GM18951 (cell line): Measurements from ENCODE around the gene OR1F1.

ENCODE experiments used
- POLR2A ChIP-seq: IDR thresholded peaks from 4 replicates; pipeline ENCODE4 v1.6.1; 2011; ENCODE audit warnings: mild to moderate bottlenecking; ENCODE audit not compliant: insufficient read length, insufficient read depth; ENCODE audit errors: extremely low read depth
- in situ Hi-C: fragments of 300-500 bp; cut with MboI; formaldehyde crosslinking; loops from one replicate; pipeline ENCODE4 v1.12.0; 2022; ENCODE audit warnings: low sequenced_read_pairs, mixed read lengths, inconsistent platforms; ENCODE audit not compliant: unreplicated experiment

The OR1F1 gene

DNA sequence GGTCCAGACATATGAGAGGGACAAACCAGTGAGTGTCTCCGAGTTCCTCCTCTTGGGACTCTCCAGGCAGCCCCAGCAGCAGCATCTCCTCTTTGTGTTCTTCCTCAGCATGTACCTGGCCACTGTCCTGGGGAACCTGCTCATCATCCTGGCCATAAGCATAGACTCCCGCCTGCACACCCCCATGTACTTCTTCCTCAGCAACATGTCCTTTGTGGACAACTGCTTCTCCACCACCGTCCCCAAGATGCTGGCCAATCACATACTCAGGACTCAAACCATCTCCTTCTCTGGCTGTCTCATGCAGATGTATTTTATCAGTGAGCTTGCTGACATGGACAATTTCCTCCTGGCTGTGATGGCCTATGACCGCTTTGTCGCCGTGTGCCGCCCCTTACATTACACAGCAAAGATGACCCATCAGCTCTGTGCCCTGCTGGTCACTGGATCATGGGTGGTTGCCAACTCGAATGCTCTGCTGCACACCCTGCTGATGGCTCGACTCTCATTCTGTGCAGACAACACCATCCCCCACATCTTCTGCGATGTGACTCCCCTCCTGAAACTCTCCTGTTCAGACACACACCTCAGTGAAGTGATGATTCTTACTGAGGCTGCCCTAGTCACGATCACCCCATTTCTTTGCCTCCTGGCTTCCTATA lies 27.7 kb downstream of the OR1F1 start:
- in situ Hi-C loops, result no loop called here
- no peak for TF ChIP-seq POLR2A

DNA sequence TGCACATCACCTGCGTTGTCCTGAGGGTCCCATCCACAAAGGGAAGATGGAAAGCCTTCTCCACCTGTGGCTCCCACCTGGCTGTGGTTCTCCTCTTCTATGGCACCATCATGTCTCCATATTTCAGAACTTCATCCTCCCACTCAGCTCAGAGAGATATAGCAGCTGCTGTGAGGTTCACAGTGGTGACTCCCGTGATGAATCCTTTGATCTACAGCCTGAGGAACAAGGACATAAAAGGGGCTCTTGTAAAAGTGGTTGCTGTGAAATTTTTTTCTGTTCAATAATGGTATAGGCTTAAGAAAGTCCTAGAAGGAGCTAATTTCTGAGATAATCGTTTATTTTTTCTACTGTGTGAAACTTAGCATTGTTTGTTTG lies 28.2 kb downstream of the OR1F1 start:
- no peak for TF ChIP-seq POLR2A
- in situ Hi-C loops, result no loop called here

DNA sequence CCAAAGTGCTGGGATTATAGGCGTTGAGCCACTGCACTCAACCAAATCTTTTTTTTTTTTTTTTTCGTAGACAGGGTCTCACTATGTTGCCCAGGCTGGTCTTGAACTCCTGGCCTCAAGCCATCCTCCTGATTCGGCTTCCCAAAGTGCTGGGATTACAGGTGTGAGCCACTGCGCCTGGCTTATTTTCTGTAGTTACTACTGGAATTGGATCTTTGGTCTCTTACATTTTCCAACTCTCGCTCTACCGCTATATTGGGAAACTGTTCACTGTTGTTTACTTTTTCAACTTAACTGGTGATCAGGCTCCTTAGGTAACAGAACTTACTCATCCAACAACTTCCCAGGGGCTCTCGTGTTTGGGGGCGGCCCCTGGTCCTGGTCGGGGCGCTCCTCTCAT lies 32.8 kb downstream of the OR1F1 start:
- no peak for TF ChIP-seq POLR2A
- in situ Hi-C loops, result no loop called here

DNA sequence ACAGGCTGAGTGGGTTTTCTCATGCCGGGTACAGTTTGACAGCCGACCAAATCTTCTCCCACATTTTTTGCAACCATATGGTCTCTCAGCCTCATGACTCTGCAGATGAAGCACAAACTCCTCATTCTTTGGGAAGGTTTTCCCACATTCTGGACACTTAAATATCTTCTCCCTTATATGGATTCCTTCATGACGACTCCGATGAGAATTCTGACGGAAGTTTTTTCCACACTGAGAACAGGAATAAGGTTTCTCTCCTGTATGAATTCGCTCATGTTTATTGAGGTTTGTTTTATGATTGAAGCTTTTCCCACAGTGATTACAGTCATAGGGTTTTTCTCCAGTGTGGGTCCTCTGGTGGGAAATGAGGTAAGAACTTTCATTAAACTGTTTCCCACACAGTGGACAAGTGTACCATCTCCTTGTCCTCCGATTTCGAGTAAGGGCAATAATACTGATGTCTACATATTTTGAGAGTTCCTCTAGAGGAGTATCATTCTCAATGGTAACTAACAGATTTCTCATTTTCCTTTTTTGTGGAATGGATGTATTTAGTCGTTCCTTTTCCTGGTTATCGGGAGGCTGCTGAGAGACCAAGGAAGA lies 36.0 kb downstream of the OR1F1 start:
- TF ChIP-seq POLR2A, result no peak
- in situ Hi-C loops, result no loop called here

DNA sequence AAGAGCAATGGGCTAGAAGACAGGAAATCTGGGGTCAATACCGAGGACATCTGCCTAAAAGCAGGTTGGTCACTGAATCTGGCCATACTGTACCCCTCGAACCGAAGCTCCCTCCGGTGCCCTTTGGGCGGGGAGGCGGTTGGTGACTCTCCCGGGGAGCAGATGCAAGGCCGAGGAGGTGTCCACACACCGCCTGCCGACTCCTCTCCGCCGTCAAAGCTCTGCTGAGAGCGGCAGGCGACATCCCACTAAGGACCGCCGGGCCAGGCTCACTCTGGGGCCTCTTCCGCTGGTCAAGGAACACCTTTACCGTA lies 46.5 kb downstream of the OR1F1 start:
- in situ Hi-C loops, result no loop called here
- no peak for TF ChIP-seq POLR2A

DNA sequence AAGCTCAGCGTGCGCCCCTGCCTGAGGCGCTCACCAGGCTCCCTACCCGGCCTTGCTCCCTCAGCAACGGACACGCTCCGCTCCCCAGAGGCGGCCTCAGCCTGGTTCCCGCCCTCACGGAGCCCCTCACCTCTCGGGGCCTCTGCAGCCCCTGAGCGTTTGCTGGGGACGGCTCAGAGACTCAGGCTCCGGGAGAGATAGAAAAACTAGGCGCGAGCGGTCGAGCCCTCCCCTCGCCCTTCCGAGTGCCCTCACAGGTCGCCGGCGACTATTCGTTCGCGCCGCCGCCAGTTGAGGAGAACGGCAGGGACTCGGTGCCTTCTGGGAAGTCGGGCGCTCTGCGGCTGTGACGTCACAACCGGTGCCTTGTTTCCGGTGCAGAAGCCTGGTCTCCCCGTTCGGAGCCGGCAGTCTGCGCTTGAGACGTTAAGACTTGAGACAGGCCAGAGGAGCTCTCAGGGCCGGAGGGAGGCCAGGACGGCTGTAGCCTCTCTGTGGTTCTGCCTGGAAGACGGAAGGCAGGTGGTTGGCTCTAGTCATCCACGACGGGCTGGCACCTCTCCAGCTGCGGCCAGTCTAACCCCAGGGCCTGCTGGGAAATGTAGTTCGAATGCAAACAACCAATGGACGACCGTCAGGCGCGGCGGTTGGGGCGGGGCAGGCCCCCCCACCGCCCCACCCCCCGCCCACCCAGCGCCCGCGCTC lies 47.0 kb downstream of the OR1F1 start, which contains the start of gene ZNF200:
ZNF200 (minus strand) TSS at position 302 of the 705 bp plus-strand sequence. CDS start 1,403 bp downstream, outside the sequence.
- in situ Hi-C loops, result no loop called here
- TF ChIP-seq POLR2A, result peak; percentile 88

DNA sequence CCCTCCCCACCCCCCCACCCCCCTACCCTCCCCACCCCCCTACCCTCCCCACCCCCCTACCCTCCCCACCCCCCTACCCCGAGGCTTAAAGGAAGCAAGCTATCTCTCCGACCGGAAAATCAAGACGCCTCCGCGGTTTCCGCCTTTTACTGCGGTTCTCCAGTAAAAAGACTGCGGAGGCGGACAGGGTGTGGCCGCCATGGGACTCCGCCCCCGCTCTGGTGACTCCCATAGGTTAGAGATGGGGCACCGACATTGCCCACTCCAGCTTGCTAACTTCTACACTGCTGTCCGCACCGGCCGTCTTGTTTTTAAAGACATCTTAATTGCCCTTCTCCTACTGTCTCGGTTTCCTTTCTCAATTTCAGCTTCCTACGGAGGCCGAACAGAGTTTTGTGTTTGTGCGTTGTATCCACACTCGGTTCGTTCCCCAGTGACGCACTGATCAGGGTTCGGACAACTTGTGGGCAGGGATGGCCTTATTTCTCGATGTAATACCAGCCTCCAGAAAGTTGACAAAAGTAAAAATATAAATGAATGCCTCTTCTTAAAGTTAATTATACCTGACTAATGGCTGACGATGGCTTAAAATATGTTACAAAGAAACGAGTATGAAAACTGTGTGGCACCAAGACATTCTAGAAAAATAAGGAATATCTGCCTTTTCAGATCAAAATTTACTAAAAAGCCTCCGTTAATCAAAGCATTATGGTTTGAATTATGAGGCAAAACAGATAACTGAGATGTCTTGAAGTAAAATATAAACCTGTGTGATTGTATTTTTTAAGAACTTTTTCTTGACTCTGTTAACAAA lies 48.1 kb downstream of the OR1F1 start:
- TF ChIP-seq POLR2A, result no peak
- in situ Hi-C loops, result no loop called here

DNA sequence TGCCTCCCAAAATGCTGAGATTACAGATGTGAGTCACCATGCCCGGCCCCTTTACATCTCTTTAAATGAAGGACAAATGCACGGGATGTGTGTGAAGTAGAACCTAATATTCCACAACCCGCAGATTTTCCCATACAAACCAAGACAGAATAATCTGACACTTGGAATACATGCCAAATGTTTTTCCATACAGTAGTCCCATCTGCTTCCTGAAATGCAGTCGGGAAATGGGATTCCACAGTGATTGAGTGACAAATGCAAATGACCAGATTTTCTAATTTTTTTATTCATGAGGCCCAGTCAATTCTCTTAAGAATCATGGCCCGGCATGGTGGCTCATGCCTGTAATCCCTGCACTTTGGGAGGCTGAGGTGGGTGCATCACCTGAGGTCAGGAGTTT lies 53.8 kb downstream of the OR1F1 start:
- in situ Hi-C loops, result no loop called here
- TF ChIP-seq POLR2A, result no peak

DNA sequence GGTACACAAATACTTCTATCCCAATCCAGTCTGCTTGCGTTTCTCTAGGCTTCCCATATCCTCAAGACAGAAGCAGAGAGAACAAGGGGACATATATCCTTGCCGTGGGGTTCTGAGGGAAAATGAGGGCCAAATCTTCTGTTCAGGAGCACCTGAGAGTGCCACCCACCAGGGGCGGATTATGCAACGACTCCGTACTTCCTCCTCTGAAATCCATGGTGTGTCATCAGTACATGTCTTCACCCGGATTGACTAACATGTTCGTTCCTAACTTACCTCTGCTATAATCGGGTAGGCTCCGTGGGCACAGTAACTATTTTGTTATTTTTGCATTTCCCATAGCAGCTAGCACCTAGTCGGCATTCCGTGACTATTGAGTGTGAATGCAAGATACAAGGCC lies 54.7 kb downstream of the OR1F1 start:
- TF ChIP-seq POLR2A, result no peak
- in situ Hi-C loops, result no loop called here

DNA sequence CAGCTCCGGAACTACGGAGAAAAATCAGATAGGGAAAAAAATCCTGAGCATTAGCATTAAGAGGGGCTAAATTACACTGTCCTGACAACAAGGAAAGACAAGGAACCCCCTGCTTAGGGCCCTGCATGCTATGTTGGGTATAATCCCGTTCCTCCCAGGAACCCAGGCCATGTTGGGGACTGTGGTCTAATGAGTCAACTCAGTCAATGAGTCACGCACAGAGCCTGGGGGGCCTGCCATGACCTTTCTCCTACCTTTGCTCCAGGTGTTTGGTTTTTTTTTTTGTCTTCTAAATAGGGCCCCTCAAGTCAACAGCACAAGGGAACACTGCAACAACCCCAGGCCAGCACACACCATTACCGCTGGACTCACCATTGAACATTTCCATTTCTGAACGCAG lies 55.9 kb downstream of the OR1F1 start:
- in situ Hi-C loops, result no loop called here
- TF ChIP-seq POLR2A, result no peak

DNA sequence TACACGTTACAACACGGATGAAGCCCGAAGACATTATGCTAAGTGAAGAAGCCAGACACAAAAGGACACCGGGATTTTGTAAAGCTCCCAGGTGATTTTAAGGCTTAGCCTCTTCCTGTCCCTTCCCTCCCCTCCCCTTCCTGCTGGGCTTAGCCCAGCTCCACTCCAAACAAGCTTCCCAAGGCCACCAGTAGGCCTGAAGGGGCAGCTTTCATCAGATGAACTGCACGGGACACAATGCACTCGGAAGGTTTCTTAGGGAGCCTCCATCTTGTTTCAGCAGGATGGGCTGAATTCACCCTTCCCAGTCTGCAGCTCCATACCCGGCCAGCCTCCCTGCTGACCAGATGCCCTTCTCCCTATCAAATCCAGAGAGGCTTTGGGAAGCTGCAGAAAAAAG lies 58.0 kb downstream of the OR1F1 start:
- no peak for TF ChIP-seq POLR2A
- in situ Hi-C loops, result no loop called here

DNA sequence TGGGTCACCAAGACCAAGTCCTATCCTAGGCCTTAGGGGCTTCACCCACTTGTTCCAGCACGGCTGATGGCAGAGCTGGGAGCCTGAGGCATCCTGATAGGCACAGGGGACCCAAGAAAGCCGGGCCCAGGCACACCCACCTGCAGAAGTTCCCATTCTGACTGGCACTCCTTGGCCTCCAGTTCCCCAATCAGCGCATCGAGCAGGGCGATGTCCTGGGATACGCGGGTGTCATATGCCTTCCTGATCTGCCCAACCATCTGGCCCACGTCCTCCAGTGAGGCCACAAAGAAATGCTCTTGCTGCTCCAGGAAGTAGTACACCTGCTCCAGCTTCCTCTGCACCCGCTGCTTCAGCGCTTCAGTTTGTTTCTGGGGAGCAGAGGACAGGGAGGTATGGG lies 58.9 kb downstream of the OR1F1 start:
- in situ Hi-C loops, result no loop called here

DNA sequence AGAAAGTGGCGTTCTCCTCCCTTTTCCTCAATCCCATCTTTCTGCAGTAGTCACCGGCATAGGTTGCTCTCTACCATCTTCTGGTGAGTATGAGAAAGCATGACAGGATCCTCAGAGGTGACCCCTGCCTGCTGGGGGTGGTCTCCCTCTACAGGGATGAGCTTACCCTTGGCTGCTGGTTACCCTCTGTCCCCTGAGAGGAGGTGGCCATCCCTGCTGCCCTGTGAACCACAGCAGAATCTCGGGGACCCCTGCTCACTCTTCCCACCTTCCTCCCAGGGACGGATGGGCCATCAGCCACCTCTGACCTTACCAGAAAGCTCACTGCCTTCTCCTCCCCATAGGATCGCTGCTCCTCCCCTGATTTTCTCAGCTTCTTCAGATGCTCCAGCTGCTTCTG lies 60.6 kb downstream of the OR1F1 start:
- in situ Hi-C loops, result no loop called here
- no peak for TF ChIP-seq POLR2A

More for the DNA sequence above, 58.9 kb downstream of the OR1F1 start:
- TF ChIP-seq POLR2A, result no peak
